Hepatocyte (in vitro differentiated cells): ENCODE measurements around the gene POLR1D.

ENCODE experiments used
- EZH2 ChIP-seq: fragments of 200-600 bp; sonication (generic); IDR thresholded peaks from 2 replicates; pipeline ENCODE4 v1.6.1; 2016; ENCODE audit warnings: antibody characterized with exemption, mild to moderate bottlenecking, borderline replicate concordance
- EZH2phosphoT487 ChIP-seq: fragments of 200-600 bp; sonication (generic); IDR thresholded peaks from one replicate; pipeline ENCODE4 v1.6.1; 2018; ENCODE audit warnings: antibody characterized with exemption, mild to moderate bottlenecking, low read depth, moderate library complexity; ENCODE audit not compliant: unreplicated experiment, severe bottlenecking
- TF ChIP-seq, protein P1 (sequence below): fragments of 200-600 bp; sonication (generic); IDR thresholded peaks from 2 replicates; pipeline ENCODE4 v1.5.1; 2016; ENCODE audit warnings: antibody characterized with exemption, mild to moderate bottlenecking; ENCODE audit not compliant: poor library complexity

DNA sequence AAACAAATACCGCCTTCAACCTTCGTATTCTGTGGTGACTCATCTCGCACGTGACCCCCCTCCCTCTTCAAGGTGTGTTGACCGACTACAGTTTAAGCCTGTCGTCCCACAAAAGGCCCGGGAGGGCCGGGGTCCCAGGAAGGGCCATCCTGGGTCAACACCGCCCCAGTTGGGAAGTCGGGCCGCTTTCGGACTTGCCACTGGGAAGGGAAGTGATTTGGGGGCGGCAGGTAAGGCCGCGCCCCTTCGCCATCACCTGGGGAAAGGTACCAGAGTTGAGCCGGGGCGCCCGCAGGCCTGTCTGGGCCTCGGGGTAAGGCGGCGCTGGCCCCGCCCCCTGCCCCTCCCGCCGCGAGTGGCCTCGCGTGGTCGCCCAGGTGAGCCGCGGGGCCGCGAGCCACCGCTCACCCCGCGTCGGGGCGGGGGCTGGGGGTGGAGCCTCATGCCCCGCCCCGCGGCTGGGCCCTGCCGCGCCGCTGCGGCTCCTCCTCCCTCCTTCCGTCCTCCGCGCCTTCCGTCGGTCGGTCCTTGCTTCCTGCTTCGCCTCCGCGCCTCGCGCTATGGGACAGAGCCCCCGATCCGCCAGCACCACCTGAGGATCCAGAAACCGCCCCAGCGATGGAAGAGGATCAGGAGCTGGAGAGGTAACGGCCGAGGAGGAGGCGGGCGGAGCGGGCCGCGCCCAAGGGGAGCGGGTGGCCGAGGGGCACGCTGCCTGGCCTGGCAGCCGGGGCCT lies at the start of gene POLR1D:
- no peak for TF ChIP-seq EZH2phosphoT487
- TF ChIP-seq, protein P1, sequence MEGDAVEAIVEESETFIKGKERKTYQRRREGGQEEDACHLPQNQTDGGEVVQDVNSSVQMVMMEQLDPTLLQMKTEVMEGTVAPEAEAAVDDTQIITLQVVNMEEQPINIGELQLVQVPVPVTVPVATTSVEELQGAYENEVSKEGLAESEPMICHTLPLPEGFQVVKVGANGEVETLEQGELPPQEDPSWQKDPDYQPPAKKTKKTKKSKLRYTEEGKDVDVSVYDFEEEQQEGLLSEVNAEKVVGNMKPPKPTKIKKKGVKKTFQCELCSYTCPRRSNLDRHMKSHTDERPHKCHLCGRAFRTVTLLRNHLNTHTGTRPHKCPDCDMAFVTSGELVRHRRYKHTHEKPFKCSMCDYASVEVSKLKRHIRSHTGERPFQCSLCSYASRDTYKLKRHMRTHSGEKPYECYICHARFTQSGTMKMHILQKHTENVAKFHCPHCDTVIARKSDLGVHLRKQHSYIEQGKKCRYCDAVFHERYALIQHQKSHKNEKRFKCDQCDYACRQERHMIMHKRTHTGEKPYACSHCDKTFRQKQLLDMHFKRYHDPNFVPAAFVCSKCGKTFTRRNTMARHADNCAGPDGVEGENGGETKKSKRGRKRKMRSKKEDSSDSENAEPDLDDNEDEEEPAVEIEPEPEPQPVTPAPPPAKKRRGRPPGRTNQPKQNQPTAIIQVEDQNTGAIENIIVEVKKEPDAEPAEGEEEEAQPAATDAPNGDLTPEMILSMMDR: no peak
- no peak for TF ChIP-seq EZH2
